Renal cortex interstitium (tissue), 11 donors: ENCODE data around the gene PCBP4. TPM values are rescaled to one million over a fixed set of nuclear protein-coding genes. Genes with fewer than 3 reads are reported as not detected.
A peak's percentile ranks its signal among the peaks of the same experiment; 100 is the strongest.

Experiments used
- DNase-seq, 11 donors: peaks; one replicate each; pipeline ENCODE4 v3.0.0-alpha.2; 2013; ENCODE audit warnings: low read depth in 9 of 11, low spot score in 4 of 11; ENCODE audit errors: extremely low read depth in 1 of 11
- polyA plus RNA-seq, 3 donors: library from polyadenylated mRNA; unstranded; fragments of 120-200 nt; gene quantifications; one replicate each; pipeline ENCODE4 v1.2.1, GENCODE V29; 2013; ENCODE audit not compliant: insufficient read length in 3 of 3

The PCBP4 gene
- polyA plus RNA-seq, 3 donors: 56.0 to 77.4 (median 75.5) TPM

DNA sequence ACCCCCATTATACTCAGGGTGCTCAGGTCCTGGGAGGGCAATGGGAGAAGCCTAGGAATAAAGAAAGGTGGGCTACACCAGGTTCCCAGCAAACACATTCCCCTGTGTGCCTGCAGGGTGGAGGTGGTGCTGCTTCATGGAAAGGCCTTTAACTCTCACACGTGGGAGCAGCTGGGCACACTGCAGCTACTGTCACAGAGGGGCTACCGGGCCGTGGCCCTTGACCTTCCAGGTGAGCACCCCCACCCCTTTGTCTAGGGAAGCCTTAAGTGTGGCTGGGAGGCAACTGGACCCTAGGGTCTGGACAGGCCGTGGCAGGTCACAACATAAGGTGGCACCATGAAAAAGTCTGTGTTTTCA, 10.9 kb upstream of the PCBP4 start:
- no peak for DNase-seq

DNA sequence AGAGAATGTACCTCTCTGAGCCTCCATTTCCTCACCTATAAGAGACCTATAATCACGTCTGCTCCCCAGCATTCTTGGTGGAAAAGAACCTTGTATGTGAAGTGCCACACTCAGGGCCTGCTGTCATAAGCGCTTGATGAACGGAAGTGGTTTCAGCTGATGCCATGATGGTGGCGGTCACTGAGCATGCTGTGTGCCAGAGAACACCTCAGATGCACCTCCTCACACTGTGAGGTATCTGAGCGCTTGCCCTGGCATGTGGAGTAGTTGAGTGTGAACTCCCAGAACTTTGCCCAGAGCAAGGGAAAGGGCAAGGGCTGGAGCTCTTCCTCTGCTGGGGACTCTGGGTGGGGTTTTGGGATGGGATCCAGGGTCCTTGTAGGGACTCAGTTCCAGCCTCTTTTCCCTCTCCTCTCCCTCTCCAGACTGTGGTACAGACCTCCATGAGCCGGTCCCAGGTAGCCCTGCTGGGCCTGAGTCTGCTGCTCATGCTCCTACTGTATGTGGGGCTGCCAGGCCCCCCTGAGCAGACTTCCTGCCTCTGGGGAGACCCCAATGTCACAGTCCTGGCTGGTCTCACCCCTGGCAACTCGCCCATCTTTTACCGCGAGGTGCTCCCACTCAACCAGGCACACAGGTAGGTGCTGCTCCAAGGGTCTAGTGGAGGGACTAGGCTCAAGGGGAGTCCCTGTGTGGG, 10.3 kb upstream of the PCBP4 start:
- no peak for DNase-seq

DNA sequence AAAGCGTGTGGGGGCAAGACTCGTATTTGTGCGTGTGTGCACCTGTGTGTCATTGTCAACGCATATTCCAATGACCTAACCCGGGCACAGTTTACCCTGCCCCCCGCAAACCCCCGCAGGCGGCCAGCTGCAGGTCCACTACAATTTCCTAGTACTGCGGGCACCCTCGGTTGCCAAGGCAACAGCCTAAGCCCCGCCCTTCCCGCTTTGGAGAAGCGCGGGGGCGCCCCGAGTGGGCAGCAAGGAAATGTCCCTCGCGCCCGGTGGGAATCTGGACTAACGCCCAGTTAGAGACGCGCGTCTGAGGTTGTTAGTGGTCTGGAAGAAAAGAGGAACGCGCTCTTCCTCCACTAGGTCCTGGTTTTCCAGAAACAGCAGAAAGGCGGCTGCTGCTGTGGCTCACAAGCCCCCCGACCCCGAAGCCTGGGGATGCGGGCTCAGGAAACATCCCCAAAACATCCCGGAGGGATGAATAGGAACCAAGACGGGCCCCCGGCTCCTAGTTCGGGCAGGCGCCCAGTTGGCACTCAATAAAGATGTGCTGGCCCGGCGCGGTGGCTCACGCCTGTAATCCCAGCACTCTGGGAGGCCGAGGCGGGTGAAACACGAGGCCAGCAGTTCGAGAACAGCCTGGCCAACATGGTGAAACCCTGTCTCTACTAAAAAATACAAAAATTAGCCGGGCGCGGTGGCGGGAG, 8.7 kb upstream of the PCBP4 start:
- peak in 4 of 11 donors; percentile 46 to 70 (median 60) for DNase-seq

DNA sequence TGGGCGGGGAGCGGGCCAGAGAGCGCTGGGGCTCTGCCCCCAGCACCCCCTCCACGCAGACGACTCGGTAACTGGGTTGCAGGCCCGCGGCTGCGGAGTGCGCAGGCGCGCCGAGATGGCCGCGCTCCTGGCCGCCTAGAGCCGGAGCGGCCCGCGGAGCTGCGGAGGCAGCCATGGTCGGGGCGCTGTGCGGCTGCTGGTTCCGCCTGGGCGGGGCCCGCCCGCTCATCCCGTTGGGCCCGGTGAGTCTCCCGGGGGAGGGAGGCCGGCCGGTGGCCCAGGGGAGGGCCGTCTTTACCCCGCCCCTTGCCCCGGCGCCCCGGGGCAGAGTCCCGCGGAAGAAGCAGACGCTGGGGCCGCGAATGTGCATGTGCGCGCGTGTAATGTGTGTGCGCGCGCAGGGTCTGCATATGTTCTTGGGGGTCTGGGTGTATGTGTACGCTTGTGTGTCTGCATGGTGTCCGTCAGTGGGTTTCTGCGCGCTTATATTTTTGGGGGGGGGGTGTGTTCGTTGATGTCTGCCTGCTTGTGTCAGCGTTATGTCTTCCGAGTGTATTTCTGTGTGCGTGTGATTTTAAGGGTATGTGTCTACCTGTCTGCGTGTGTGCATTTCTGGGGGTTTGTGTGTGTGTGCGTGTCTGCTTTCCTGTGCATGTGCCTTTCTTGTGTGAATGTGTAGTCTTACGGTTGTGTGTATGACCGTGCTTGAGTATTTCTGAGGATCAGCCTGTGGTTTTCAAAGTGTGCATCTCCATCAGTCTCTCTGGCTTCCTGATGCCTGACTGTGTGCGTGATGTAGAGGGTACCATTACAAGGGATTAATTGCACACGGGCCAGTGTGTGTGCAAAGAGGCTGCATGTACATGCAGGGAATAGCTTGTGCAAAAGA, 8.0 kb upstream of the PCBP4 start, which contains the start of gene ABHD14A:
Gene ABHD14A, plus strand, starts transcription at position 102 of the 889 bp plus-strand sequence. Its CDS starts 72 bp downstream, at position 174.
- peak in 3 of 11 donors; percentile 42 to 58 (median 45) for DNase-seq

DNA sequence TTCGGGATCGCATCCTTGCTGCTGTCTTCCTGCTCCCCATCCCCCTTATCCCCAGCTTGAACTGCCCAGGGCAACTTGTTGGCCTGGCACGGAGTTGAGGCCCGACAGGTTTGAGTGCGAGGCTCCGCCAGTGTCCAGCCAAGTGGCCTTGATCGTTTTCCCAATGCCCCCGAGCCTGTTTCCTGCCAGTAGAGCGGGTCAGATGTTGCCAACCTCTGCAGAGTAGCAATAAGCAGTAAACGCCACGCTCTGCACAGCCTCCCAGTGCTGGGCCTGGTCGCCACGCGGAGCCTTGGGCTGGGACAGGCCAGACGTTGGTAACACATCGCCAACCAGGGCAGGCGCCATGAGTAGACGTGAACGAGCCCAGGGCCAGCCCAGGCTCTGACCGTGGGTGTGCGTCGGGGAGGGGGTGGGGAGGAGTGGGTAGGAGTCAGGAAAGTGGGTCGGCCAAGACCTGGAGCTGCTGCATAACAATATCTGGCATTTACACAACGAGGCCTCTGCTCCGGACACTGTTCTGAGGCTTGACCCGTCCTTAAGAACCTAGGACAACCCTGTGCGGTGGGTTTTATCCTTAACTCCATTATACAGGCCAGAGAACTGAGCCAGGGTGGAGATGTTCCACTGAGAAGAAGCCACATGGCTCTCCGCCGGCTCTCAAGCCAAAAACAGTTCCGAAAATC, 7.2 kb upstream of the PCBP4 start:
- DNase-seq: no peak

DNA sequence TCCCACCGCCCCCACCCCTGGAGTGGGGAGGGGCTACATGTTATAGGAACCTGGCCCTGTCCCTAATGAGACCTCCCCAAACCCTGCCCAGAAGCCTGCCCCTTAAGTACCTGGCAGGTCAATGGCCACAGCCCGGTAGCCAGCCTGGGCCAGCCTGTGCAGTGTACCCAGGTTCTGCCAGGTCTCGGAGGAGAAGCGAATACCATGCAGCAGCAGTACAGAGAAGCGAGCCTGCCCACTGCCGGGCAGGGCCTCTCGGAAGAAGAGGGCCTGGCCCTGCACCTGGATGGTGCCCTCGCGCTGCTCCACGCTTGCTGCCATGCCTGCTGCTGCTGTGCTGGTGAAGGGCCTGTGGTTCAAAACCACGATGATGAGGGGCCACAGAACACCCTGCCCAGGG, 4.1 kb upstream of the PCBP4 start:
- no peak for DNase-seq

DNA sequence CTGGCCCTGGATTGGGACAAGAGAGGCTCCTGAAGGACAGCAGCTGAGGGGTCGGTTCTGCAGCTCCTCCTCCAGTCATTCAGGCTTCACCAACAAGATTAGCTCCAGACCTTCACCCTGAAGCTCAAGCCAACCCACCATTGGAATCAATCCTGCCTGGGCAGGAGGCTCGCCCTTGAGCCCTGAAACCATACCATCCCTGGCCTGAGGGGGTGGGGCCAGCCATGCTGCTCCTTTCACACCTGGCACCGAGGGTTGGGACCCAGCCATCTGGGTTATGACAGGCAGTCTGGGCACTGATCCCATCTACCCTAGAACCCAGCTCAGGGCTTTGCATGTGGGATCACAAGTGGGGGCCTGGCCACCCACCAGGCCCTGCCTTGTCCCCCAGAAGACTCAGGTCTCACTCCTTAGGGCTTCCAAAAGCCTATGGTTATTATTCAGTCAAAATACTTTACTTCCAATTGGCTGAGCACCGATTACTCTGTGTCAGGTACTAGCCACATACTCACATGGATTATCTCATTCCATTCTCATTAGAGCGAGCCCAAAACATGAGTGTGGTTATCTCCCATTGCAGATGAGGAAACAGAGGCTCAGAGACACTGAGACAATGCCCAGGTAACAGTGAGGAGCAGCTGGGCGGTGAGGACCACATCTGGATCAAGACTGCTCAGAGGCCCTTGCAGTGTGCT, 3.5 kb upstream of the PCBP4 start:
- DNase-seq: no peak

DNA sequence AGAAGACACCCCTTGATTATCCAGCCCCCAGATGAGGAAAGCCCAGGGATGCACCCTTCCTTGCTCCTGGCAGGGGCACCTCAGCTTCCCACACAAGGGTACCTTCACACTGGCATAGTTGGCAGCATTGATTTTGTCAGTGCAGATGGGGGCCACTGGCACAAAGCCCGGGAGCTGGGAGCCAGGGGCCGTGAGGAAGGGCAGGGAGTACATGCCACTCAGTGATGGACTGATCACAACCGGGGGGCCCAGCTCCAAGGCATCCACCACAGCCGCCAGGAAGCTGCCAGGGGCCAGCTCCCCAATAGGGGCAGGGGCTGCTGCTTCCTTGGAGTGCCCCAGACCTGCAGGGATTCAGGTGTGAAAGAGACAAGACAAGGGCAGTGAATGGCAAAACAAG, 2.6 kb upstream of the PCBP4 start:
- DNase-seq: no peak

DNA sequence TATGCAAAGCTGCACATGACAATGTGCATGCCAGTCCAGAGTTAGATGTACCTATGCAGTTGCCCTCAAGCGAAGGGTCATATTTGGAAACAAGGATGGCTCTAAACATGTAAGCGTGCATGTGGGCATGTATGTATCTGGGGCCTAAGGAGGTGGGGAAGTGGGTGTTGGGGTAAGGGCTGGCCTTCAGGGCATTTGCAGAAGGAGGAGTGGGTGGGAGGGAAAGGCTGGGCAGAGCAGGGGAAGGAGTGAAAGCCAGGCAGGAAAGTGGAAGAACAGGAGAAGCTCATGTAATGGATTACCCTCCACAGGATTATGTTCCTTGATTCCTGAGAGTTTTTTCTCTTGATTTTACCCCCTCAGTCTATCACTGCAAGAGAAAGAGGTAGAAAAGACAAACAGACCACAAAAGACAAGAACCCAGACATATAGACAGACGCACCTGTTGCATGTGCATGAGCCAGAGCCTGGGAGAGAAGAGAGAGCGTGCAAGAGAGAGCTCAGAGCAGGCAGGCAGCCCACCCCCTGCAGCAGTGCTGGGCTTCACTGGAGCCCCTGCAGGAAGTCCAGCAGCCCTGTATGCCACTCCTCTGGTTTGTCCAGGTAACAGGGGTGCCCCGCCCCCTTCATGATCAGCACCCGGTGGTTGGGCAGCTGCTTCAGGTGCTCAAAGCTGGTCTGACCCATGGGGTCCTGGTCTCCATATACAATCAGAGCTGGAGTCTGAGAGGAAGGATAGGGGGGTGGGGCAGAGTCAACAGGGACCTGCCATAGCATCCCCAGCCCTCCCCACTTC, 1.8 kb upstream of the PCBP4 start:
- DNase-seq: no peak

DNA sequence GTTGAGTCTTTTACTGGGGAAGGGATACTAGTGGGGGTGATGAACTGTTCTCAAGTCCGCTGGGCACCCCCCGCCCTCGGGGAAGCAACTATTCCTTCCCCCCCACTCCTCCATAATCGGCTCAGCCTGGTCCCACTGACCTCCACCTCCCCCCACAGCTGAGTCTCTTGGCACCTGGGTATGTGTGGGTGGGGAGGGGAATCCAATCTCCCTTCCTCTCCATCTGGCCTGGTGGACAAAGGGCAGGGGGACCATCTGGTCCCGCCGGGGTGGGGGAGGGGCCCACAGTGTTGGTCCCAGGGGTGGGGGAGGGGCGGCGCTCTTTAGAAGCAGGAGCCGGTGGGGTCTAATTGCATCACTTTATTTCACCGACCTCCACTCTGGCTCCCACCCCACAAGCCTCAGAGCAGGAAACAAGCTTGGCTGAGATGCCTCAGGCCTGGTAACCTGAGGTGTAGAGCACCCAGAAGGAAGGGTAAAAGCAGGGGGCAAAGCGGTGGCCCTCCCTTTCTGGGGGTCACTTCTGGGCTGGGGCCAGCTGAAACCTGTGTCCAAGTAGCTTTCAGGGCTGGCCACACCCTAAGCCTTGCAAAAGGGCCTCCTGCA, 1.0 kb upstream of the PCBP4 start:
- DNase-seq: peak in 3 of 11 donors; percentile 47 to 57 (median 55)

DNA sequence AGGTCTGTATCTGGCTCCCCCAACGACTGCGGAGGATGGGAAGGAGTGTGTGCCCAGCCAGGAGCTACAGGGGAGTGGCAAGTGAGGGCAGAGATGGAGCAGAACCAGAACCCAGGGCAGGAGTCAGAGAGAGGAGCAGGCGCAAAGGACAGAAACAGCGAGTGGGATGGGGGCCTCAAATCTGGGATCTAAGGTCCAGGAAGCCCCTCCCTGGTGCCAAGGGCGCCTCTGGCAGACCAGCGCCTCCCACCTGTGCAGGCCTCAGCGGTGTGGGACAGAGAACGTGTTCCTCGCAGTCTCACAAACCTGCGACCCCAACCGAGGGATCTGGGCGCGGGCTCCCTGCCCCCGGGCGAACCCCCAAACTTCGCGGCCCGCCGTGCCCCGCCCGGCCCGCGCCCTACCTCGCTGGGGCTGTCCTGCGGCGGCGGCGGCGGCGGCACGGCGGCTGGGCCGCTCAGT, 301 bp downstream of the PCBP4 start:
- DNase-seq: no peak

DNA sequence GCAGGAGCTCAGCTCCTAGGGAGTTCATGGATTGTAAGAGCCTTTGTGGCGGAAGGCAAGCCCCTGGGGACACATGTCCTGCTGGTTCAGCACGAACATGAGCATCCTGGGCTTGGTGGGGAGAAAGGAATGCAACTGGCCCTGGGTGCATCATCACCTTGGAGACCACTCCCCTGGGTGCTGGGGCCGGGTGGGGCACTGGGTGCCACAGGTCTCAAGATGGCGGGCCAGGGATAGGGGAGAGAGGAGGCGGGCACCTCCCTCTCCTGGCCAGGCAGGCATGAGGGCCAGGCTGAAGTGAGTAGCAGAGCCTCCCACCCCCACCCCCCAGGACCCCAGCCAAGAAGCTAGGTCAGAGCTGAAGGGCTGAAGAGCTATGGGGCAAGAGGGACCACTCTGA, 768 bp downstream of the PCBP4 start:
- no peak for DNase-seq

DNA sequence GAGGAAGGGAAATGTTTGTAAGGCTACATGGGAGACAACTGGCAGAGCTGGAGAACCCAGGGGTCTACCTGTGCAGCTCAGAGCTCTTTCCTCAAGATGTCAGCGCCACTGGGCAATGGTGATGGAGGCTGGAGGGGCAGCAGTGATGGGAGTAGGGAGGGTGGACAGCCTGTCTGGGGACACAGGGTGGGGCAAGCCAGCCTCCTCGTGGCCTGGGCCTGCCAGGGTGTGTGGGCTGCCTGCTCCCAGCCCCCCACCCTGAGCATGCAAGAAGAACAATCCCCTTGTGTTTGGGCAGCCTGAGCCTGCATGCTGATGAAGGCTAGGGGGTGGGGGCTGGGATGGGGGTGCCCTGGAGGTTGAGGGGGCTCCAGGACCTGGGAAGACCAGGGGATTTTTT, 1.2 kb downstream of the PCBP4 start:
- no peak for DNase-seq

DNA sequence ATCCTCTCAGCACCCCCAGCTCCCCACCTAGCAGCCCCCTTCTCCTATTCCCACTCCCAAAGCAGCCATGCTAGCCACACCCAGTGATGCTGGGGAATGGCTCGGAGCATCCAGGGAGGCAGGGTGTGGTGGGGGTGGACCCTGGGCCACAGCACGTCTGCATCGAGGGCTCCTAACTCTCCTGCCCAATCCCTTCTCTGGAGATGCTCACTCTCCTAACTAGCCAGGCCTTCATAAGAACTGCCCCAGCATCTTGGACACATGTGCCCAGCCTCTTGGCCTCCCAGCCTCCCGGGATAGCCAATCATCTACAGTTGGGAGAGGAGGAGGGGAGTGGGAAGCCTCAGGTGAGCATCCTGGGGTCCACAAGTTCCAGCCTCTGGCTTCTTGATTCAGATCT, 2.7 kb downstream of the PCBP4 start:
- DNase-seq: no peak

DNA sequence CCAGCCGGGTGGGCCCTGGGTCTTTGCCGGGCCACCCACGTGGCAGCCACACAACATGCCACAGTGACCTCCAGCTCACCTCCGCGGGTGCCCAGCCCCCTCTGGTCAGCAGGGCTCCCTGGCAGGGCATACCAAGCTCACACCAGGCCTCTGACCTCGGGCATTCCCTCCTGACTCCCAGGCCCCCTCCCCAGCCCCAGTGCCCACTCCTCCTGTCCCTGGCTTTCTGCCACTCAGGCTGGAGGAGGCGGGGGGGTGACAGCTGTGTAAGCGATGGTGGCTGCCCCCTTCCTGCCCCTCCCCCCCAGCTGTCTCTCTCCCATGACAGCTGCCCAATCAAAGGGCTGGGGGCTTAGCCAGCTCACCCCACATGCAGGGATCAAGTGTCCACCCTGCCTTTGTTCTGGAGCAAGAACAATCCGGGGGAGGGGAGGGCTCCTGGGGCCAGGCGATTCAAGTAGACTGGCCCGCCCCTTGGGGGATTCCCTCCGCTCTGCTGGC, 3.3 kb downstream of the PCBP4 start:
- peak in 4 of 11 donors; percentile 55 to 72 (median 64) for DNase-seq

DNA sequence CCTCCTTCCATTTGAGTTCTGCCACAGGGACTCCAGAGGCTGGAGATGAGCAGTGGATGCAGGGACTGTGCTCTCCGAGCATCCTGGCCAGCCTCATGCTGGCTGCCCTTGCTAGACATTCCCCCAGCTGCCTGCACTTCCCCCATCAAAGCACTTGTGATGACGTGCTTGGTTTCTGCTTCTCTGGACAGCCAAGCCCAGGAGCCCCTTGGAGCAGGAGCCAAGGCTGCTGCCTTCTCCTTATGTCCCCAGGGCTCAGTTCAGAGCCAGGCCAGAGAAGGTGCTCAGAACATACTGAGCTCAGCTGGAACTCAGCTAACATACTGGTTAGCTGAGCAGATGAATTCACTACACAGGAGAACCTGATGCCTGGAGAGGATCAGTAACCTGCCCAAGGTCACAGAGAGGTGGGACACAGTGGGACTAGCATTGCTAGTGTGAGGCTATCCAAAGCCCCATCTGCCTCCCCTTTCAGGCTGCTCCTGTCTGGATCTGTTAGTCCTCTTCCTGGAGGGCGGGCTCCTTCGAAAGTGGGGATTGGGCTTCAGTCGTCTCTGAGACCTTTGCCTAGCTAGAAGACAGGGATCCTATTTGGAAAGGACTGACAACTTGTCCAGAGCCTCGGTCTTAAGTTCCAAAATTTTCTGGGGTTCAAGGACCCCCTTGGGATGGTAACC, 4.3 kb downstream of the PCBP4 start:
- no peak for DNase-seq
